ENCODE measurements around the gene PDZRN3. TPM values are rescaled to one million over a fixed set of nuclear protein-coding genes. Genes with fewer than 3 reads are reported as not detected.

PDZRN3 gene
- total RNA-seq, 2 experiments from 2014 or later = not detected

DNA sequence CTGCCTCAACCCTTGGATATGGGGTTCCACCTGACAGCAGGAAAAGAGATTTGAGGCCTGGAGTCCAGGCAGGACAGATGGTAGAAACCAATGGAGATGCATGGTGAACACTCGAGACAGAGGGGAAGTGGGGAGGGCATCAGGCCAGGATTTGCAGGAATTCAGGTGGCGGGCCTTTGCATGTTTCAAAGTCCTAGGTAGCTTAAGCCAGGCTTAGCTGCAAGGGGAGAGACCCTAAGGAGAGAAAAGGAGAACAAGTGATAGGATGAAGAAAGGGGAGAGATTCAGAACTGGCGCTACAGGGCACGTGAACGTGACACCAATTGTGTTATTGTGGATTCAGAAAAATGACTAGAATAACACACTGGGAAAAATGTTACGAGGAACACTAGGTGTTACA is 182.6 kb downstream of the PDZRN3 start:
- Mint-ChIP-seq H3K27me3 (no peaks in the 10 kb centered on the region), H3K27ac (no peak overlapping the region), H3K36me3 (ENCODE audit: low read depth) (no peaks in the 10 kb centered on the region), H3K4me1 (ENCODE audit: low read depth) (no peaks in the 10 kb centered on the region), H3K4me3 (no peak overlapping the region), H3K9me3 (no peaks in the 10 kb centered on the region)
- ATAC-seq (no peak), DNase-seq (no peak)
- CTCF ChIA-PET = no interaction called here
- TF ChIP-seq, protein P1, sequence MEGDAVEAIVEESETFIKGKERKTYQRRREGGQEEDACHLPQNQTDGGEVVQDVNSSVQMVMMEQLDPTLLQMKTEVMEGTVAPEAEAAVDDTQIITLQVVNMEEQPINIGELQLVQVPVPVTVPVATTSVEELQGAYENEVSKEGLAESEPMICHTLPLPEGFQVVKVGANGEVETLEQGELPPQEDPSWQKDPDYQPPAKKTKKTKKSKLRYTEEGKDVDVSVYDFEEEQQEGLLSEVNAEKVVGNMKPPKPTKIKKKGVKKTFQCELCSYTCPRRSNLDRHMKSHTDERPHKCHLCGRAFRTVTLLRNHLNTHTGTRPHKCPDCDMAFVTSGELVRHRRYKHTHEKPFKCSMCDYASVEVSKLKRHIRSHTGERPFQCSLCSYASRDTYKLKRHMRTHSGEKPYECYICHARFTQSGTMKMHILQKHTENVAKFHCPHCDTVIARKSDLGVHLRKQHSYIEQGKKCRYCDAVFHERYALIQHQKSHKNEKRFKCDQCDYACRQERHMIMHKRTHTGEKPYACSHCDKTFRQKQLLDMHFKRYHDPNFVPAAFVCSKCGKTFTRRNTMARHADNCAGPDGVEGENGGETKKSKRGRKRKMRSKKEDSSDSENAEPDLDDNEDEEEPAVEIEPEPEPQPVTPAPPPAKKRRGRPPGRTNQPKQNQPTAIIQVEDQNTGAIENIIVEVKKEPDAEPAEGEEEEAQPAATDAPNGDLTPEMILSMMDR (IDR thresholded peaks at IDR 0.05) = no peak
- intact Hi-C loops (cut with micrococcal nuclease) = no loop called here
- POLR2A ChIA-PET = no interaction called here

DNA sequence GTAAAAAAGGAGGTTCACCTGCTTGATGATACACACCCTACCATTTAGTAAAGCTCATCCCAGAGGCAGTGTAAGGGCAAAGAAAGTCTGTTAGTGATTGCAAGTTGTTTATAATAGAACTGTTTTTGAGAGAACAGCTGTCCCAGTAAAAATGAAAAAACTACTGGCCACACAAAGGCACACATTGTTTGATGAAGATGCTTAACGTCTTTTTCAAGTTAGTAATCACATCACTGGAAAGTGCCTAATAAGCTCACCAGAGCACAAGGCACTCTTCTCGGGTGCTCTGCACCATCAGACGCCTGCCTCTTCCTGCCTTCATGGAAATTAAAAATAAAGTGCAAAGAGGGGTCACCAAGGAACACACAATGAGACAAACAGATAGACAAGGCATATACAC is 186.9 kb downstream of the PDZRN3 start:
- Mint-ChIP-seq H3K4me3 (no peak overlapping the region), H3K9me3 (no peaks in the 10 kb centered on the region), H3K36me3 (ENCODE audit: low read depth) (no peaks in the 10 kb centered on the region), H3K4me1 (ENCODE audit: low read depth) (no peaks in the 10 kb centered on the region), H3K27me3 (peaks cover 4% of the 10 kb centered on the region), H3K27ac (no peak overlapping the region)
- ATAC-seq = no peak
- POLR2A ChIA-PET = no interaction called here
- intact Hi-C loops (cut with micrococcal nuclease) = no loop called here
- TF ChIP-seq, protein P1 (IDR thresholded peaks at IDR 0.05) = no peak
- CTCF ChIA-PET = no interaction called here
- no peak for DNase-seq

DNA sequence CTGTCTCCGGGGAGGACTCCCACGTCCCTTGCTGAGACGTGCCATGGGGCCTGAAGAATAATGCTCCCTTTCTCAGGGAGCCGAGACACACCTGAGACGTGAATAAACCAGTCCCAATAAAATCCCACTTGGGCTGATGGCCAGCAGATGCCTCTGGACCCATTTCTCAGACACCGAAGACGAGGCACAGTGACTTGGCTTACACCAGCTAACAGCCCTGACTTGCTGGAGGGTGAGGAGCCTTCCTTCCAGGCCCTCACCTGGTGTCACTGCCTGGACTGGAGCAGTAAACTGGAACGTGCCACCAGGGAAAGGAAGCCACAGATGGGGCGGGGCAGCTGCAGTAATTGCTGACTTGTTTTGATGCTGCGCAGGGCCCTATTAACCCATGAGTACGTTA is 189.7 kb downstream of the PDZRN3 start:
- CTCF ChIA-PET = interaction anchor here (0.9 kb wide), 1 partner anchor 333 kb away, joined by 3 read pairs; no protein-coding TSS in a partner anchor
- TF ChIP-seq, protein P1 (IDR thresholded peaks at IDR 0.05) = no peak
- POLR2A ChIA-PET = no interaction called here
- no peak for ATAC-seq
- Mint-ChIP-seq H3K9me3 (no peaks in the 10 kb centered on the region), H3K27ac (no peak overlapping the region), H3K4me1 (ENCODE audit: low read depth) (no peaks in the 10 kb centered on the region), H3K27me3 (peaks cover 4% of the 10 kb centered on the region), H3K36me3 (ENCODE audit: low read depth) (no peaks in the 10 kb centered on the region), H3K4me3 (no peak overlapping the region)
- no peak for DNase-seq
- intact Hi-C loops (cut with micrococcal nuclease) = no loop called here

DNA sequence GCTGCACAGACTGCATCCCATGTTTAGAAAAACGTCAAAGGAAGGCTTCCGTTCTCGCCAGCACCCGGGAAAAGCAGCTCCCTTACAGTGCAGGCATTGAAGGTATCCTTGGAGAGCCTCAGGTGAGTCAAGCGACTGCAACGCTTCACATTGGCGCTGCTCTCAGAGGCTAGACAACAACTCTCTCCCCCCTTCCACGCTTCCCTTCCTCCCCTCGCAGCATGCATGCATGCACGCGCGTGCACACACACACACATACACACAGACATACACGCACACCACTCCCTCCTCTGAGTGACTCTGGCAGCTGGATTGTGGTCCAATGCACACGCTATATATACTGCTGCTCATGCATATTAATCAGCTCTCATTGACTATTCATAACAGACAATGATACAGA is 191.1 kb downstream of the PDZRN3 start:
- H3K27me3 Mint-ChIP-seq = peaks cover 4% of the 10 kb centered on the region
- H3K9me3 Mint-ChIP-seq = no peaks in the 10 kb centered on the region
- H3K4me1 Mint-ChIP-seq (ENCODE audit: low read depth) = no peaks in the 10 kb centered on the region
- H3K36me3 Mint-ChIP-seq (ENCODE audit: low read depth) = no peaks in the 10 kb centered on the region
- H3K4me3 Mint-ChIP-seq = no peak overlapping the region
- CTCF ChIA-PET = interaction anchor here (1.2 kb wide), 1 partner anchor 333 kb away, joined by 6 read pairs; no protein-coding TSS in a partner anchor
- POLR2A ChIA-PET = no interaction called here
- intact Hi-C loops (cut with micrococcal nuclease) = loop anchor here (2.0 kb wide), 1 partner anchor 333 kb away; no protein-coding TSS in a partner anchor
- TF ChIP-seq, protein P1 (IDR thresholded peaks at IDR 0.05) = no peak
- no peak for ATAC-seq
- H3K27ac Mint-ChIP-seq = no peak overlapping the region
- DNase-seq = no peak

DNA sequence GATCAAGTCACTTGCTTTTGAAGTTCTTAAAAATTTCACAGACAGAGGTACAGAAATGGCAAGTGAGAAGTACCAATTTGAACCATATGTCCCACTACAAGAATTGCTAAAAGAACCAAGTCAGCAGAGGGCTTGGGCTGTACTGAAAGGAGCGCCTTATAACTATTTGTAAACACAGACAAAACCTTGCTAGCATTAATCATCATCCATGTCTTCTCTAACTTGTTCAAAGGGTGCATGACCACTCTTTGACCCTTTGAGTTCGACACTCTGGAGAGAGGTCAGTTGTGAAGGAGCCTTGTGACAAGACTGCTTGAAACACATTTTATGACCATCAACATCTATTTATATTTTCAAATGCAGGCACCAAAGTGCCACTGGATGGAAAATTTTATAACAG is 191.7 kb downstream of the PDZRN3 start:
- no peaks in the 10 kb centered on the region for H3K4me1 Mint-ChIP-seq (ENCODE audit: low read depth)
- H3K27me3 Mint-ChIP-seq = peaks cover 4% of the 10 kb centered on the region
- no peaks in the 10 kb centered on the region for H3K9me3 Mint-ChIP-seq
- ChIA-PET CTCF (no interaction called here), POLR2A (no interaction called here)
- intact Hi-C loops (cut with micrococcal nuclease) = loop anchor here (2.0 kb wide), 1 partner anchor 332 kb away; no protein-coding TSS in a partner anchor
- ATAC-seq (no peak), DNase-seq (no peak)
- H3K4me3 Mint-ChIP-seq = no peak overlapping the region
- no peak overlapping the region for H3K27ac Mint-ChIP-seq
- H3K36me3 Mint-ChIP-seq (ENCODE audit: low read depth) = no peaks in the 10 kb centered on the region
- TF ChIP-seq, protein P1 (IDR thresholded peaks at IDR 0.05) = no peak

Data from activated CD8-positive, alpha-beta T cell treated with anti-CD3 and anti-CD28 coated beads for 36 hours (primary cell).